Endothelial cell of umbilical vein (primary cell): ENCODE measurements around the gene PRDM16. TPM values are rescaled to one million over a fixed set of nuclear protein-coding genes. Genes with fewer than 3 reads are reported as not detected.

ENCODE experiments used
- BruUV-seq: library from RNA; stranded (reverse); fragments of 400-500 nt; replicated peaks from 2 replicates; lab custom pipeline; 2021; lab: Mats Ljungman, UMichigan
- CTCF ChIA-PET: fragments of 300-600, 350-600 bp; sonication (Branson Sonifier 250); formaldehyde crosslinking; loops from one replicate; lab custom pipeline; 2021; ENCODE audit warnings: antibody characterized with exemption, inconsistent platforms; lab: Charles Lee
- POLR2A ChIA-PET: fragments of 300-600, 350-600 bp; sonication (Branson Sonifier 250); formaldehyde crosslinking; loops from one replicate; lab custom pipeline; 2021; ENCODE audit warnings: antibody characterized with exemption, inconsistent platforms; lab: Charles Lee
- DNase-seq: peaks from one replicate; pipeline ENCODE4 v3.0.0-alpha.2; 2011; ENCODE audit warnings: low read depth, low spot score
- FAIRE-seq: peaks from 2 replicates; lab custom pipeline; 2011; peaks lifted over from hg19 to GRCh38; lab: Jason Lieb, UNC
- H2AFZ ChIP-seq: 2 replicates; pipeline ENCODE4 v1.6.0; 2012; ENCODE audit warnings: low read depth, low read length, control low read depth, inconsistent platforms
- H3K27ac ChIP-seq: 2 replicates; pipeline ENCODE4 v1.5.1; 2011; ENCODE audit warnings: low read depth, mild to moderate bottlenecking, control low read depth, low read length, moderate library complexity; ENCODE audit not compliant: insufficient read depth
- H3K27me3 ChIP-seq, 2 experiments: 2 replicates each; pipeline versions ENCODE4 v1.6.0 to v1.6.1; 2011; ENCODE audit warnings: low read length in 2 of 2, mixed read lengths in 1 of 2; ENCODE audit not compliant: control insufficient read depth in 2 of 2, insufficient read depth in 2 of 2
- H3K36me3 ChIP-seq, 2 experiments: 2 replicates in 1 of 2; 3 replicates in 1 of 2; pipeline ENCODE4 v1.5.1; 2011; ENCODE audit warnings: low read length in 2 of 2, mild to moderate bottlenecking in 1 of 2, moderate library complexity in 1 of 2; ENCODE audit not compliant: control insufficient read depth in 2 of 2, insufficient read depth in 2 of 2; ENCODE audit errors: extremely low read depth in 1 of 2
- H3K4me1 ChIP-seq: 3 replicates; pipeline ENCODE4 v1.5.1; 2011; ENCODE audit warnings: mild to moderate bottlenecking, low read length; ENCODE audit not compliant: control insufficient read depth, insufficient read depth; ENCODE audit errors: extremely low read depth
- H3K4me2 ChIP-seq: 2 replicates; pipeline ENCODE4 v1.6.1; 2011; ENCODE audit warnings: low read length, control low read depth, mixed read lengths; ENCODE audit not compliant: insufficient read depth
- H3K4me3 ChIP-seq, 3 experiments: fragments of 200-600 bp in 1 of 3; sonication (generic), shearing (Covaris generic) in 1 of 3; replicated peaks in 1 of 3; 2 replicates each; pipeline ENCODE4 v1.5.1; 2011 to 2016; ENCODE audit warnings: control low read depth in 3 of 3, low read length in 3 of 3, mild to moderate bottlenecking in 2 of 3, inconsistent platforms in 1 of 3, low read depth in 1 of 3, moderate library complexity in 1 of 3; ENCODE audit not compliant: insufficient read depth in 1 of 3
- H3K79me2 ChIP-seq: 2 replicates; pipeline ENCODE4 v1.6.0; 2012; ENCODE audit warnings: low read length, inconsistent platforms; ENCODE audit not compliant: control insufficient read depth, insufficient read depth
- H3K9ac ChIP-seq: replicated peaks from 2 replicates; pipeline ENCODE3; 2011; ENCODE audit warnings: low read length, control low read depth; ENCODE audit not compliant: insufficient read depth; ENCODE audit errors: extremely low read depth
- H3K9me1 ChIP-seq: replicated peaks from 3 replicates; pipeline ENCODE4 v1.6.0; 2011; ENCODE audit warnings: mild to moderate bottlenecking, low read length; ENCODE audit not compliant: control insufficient read depth, insufficient read depth; ENCODE audit errors: extremely low read depth
- H3K9me3 ChIP-seq: replicated peaks from 2 replicates; pipeline ENCODE4 v1.5.1; 2012; ENCODE audit warnings: low read length, inconsistent platforms; ENCODE audit not compliant: control insufficient read depth, insufficient read depth
- H4K20me1 ChIP-seq: replicated peaks from 2 replicates; pipeline ENCODE3; 2011; ENCODE audit warnings: mild to moderate bottlenecking, low read length; ENCODE audit not compliant: control insufficient read depth, insufficient read depth; ENCODE audit errors: extremely low read depth
- EZH2 ChIP-seq: IDR thresholded peaks from 2 replicates; pipeline ENCODE4 v1.6.1; 2012; ENCODE audit warnings: borderline replicate concordance, low read depth, mild to moderate bottlenecking, moderate library complexity, low read length, inconsistent platforms; ENCODE audit not compliant: severe bottlenecking
- FOS ChIP-seq: IDR thresholded peaks from 2 replicates; pipeline ENCODE4 v1.6.1; 2011; ENCODE audit warnings: mild to moderate bottlenecking, low read length, moderate library complexity, borderline replicate concordance; ENCODE audit not compliant: insufficient read depth
- GATA2 ChIP-seq: IDR thresholded peaks from 2 replicates; pipeline ENCODE4 v1.7.0; 2011; ENCODE audit warnings: low read depth, mild to moderate bottlenecking, moderate library complexity, mixed read lengths, low read length; ENCODE audit not compliant: insufficient read length, insufficient read depth
- JUN ChIP-seq: IDR thresholded peaks from 2 replicates; pipeline ENCODE4 v1.6.1; 2011; ENCODE audit warnings: borderline replicate concordance, low read depth; ENCODE audit not compliant: insufficient read length, insufficient read depth
- MYC ChIP-seq: IDR thresholded peaks from one replicate; pipeline ENCODE4 v1.6.1; 2011; ENCODE audit warnings: mild to moderate bottlenecking, low read depth, low read length
- POLR2A ChIP-seq: IDR thresholded peaks from 2 replicates; pipeline ENCODE4 v1.6.1; 2012; ENCODE audit warnings: low read depth, mild to moderate bottlenecking, control low read depth, low read length
- POLR2AphosphoS5 ChIP-seq: IDR thresholded peaks from 2 replicates; pipeline ENCODE4 v1.6.1; 2012; ENCODE audit warnings: low read depth, mild to moderate bottlenecking, control low read depth, low read length, moderate library complexity; ENCODE audit not compliant: insufficient read depth
- dilution Hi-C: fragments of 300-500 bp; cut with MboI; formaldehyde crosslinking; loops from one replicate; pipeline ENCODE4 v1.15.0; 2019; ENCODE audit warnings: low sequenced_read_pairs; ENCODE audit not compliant: extremely low pct_ligation_motif_present
- intact Hi-C: fragments of 100-400 bp; cut with micrococcal nuclease; formaldehyde crosslinking; loops from one replicate; pipeline ENCODE4 v1.10.0; 2022
- polyA plus RNA-seq, 4 experiments: library from polyadenylated mRNA; depleted of rRNA in 3 of 4; stranded (reverse) in 3 of 4; unstranded in 1 of 4; fragments of >200 nt; gene quantifications; 2 replicates each; pipeline versions ENCODE4 v1.2.1 to v1.2.3, GENCODE V29; 2011 to 2012; ENCODE audit warnings: missing spikeins in 1 of 4
- total RNA-seq: library from RNA; stranded (reverse); gene quantifications from 2 replicates; pipeline ENCODE4 v1.2.3, GENCODE V29; 2021
- TF ChIP-seq, protein P1 (sequence below): IDR thresholded peaks from 2 replicates; pipeline ENCODE4 v1.6.1; 2011; ENCODE audit not compliant: insufficient read depth, insufficient read length
- TF ChIP-seq, protein P2 (sequence below), 2 donors: IDR thresholded peaks; 1 replicate in 1 of 2; 2 replicates in 1 of 2; pipeline ENCODE4 v1.5.1; 2011; ENCODE audit warnings: low read length in 2 of 2, mild to moderate bottlenecking in 2 of 2, moderate library complexity in 2 of 2, control low read depth in 1 of 2, inconsistent platforms in 1 of 2, low read depth in 1 of 2; ENCODE audit not compliant: insufficient read depth in 1 of 2; ENCODE audit errors: extremely low read depth in 1 of 2

Gene PRDM16
- total and polyA plus RNA-seq, 2 donors (not counting 3 experiments of a cell fraction or from before 2014, with no cell fraction given): not detected

DNA sequence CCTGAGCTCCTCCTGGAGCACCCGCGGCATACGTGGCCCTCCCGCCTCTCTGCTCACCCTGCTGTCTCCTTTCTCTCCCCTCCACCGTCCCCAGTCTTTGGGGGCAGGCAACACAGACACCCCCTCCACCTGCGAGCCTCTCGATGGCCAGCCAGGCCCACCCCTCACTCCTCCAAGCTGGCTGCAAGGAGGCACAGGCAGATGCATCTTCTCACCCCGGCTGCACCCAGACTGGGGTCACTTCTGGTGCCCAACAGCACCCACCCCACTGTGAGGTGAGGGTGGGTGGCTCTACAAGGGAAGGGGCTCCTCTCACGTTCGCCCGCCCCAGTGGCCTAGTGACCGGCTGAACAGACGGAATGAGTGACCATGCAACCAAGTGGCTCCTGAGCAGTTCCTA lies 277.5 kb downstream of the PRDM16 start:
- Histone ChIP-seq H3K9me3 (no peaks in the 10 kb centered on the region), H3K4me2 (no peak overlapping the region), H3K4me3 (no peak overlapping the region), H3K27me3 (no peaks in the 10 kb centered on the region), H4K20me1 (no peaks in the 10 kb centered on the region), H2AFZ (no peak overlapping the region), H3K36me3 (no peaks in the 10 kb centered on the region), H3K27ac (no peak overlapping the region), H3K9me1 (no peaks in the 10 kb centered on the region), H3K79me2 (no peaks in the 10 kb centered on the region), H3K4me1 (no peaks in the 10 kb centered on the region), H3K9ac (no peak overlapping the region)
- BruUV-seq: no TSS peak
- DNase-seq (no peak), FAIRE-seq (no peak)
- TF ChIP-seq JUN: no peak
- TF ChIP-seq EZH2: no peak
- TF ChIP-seq POLR2A: no peak
- no peak for TF ChIP-seq GATA2
- TF ChIP-seq, protein P1, sequence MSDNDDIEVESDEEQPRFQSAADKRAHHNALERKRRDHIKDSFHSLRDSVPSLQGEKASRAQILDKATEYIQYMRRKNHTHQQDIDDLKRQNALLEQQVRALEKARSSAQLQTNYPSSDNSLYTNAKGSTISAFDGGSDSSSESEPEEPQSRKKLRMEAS: no peak
- TF ChIP-seq FOS: no peak
- TF ChIP-seq, protein P2, sequence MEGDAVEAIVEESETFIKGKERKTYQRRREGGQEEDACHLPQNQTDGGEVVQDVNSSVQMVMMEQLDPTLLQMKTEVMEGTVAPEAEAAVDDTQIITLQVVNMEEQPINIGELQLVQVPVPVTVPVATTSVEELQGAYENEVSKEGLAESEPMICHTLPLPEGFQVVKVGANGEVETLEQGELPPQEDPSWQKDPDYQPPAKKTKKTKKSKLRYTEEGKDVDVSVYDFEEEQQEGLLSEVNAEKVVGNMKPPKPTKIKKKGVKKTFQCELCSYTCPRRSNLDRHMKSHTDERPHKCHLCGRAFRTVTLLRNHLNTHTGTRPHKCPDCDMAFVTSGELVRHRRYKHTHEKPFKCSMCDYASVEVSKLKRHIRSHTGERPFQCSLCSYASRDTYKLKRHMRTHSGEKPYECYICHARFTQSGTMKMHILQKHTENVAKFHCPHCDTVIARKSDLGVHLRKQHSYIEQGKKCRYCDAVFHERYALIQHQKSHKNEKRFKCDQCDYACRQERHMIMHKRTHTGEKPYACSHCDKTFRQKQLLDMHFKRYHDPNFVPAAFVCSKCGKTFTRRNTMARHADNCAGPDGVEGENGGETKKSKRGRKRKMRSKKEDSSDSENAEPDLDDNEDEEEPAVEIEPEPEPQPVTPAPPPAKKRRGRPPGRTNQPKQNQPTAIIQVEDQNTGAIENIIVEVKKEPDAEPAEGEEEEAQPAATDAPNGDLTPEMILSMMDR (IDR thresholded peaks at IDR 0.05; ENCODE audit: extremely low read depth in 1 of 2, insufficient read depth in 1 of 2, low read depth in 1 of 2, low read length in 2 of 2): no peak
- TF ChIP-seq POLR2AphosphoS5: no peak
- no peak for TF ChIP-seq MYC
- intact Hi-C loops: no loop called here
- dilution Hi-C loops: no loop called here
- POLR2A ChIA-PET: no interaction called here
- CTCF ChIA-PET: no interaction called here
